HG03432 (cell line): ENCODE data around the gene CYYR1.

ENCODE experiments used
- ATAC-seq: cut with Tn5 transposase; IDR thresholded peaks from one replicate; pipeline ENCODE4 v1.9.1; 2021; ENCODE audit warnings: mild to moderate bottlenecking, moderate library complexity; ENCODE audit not compliant: unreplicated experiment

The CYYR1 gene

DNA sequence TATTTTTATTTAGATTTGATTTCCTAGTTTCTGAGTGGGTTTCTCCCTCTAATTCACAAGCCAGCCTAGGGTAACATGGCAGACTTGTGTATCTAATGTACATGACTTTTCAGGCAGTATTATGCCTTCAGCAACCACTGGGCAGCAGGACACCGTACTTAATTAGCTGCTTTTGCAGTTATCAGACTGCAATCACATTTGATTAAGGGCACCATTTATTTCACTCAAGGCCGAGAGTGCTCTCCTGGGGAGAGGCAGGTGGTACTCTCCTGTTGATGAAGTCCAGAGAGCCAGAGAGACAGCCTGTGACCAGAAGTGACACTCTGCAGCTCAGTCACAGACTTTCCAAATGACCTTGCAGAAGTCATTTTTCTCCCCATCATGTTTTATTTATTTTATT, 18.7 kb downstream of the CYYR1 start:
- no peak for ATAC-seq

DNA sequence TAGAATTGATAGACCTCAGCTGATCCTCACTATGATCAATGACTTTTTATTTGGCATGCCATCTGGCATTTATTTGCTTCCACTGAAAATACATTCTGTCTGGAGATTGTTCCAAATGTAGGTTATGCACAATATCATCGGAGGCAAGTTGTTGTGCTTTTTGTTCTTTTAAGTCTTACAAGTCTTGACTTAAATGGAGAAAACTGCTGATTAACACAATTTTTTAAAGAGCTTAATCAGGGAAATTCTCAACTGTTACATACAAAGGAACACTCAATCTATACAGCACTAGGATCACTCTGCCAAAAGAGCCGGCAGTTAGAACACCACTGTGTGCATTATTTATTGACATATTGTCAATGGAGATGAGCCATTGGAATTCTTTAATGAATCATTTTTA, 19.2 kb downstream of the CYYR1 start:
- no peak for ATAC-seq

- no peak for ATAC-seq
Observed at GRCh38 chr21:26550326-26550725, 22.8 kb downstream of the CYYR1 start.

- ATAC-seq, result no peak
Observed at GRCh38 chr21:26546446-26547097, 26.5 kb downstream of the CYYR1 start.

- no peak for ATAC-seq
Observed at GRCh38 chr21:26544201-26544775, 28.8 kb downstream of the CYYR1 start.

DNA sequence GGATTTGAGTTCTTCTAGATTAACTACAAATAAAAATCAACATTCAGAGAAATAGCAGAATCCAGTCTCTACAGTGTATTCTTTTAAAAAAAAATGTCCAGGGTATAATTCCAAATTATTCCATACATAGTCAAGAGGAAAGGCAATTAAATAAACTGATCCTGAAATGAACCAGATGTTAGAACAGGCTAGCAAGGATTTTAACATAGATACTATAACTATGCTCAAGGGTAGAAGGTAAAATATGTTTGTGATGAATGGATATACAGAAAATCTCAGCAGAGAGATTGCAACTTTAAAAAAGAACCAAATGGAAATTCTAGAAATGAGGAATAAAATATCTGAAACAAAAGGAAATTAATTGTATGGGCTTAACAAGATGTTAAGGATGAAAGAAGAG, 32.4 kb downstream of the CYYR1 start:
- no peak for ATAC-seq

GRCh38 chr21:26539566-26539965, 33.5 kb downstream of the CYYR1 start:
- no peak for ATAC-seq

- no peak for ATAC-seq
Observed at GRCh38 chr21:26534517-26534916, 38.6 kb downstream of the CYYR1 start.

- no peak for ATAC-seq
Observed at GRCh38 chr21:26532208-26532607, 40.9 kb downstream of the CYYR1 start.

DNA sequence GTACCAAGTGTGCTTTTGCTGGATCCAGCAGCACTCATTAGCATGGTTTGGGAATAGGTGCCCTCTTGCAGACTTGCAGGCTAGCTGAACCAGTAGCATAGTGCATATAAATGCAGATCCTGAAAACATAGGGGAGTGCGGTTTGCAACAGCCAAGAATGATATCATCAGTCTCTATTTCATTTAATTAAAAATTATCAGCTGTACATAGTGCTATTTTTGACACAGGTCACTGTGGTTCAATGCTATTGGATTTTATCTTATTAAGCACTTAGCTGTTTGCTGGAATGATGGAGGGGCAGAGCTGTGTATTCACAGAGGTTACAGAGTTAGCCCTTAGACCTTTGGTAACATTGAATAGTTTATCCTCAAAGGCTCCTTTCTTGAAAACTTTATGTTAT, 43.6 kb downstream of the CYYR1 start:
- no peak for ATAC-seq

- ATAC-seq, result no peak
Observed at GRCh38 chr21:26528882-26529281, 44.2 kb downstream of the CYYR1 start.

DNA sequence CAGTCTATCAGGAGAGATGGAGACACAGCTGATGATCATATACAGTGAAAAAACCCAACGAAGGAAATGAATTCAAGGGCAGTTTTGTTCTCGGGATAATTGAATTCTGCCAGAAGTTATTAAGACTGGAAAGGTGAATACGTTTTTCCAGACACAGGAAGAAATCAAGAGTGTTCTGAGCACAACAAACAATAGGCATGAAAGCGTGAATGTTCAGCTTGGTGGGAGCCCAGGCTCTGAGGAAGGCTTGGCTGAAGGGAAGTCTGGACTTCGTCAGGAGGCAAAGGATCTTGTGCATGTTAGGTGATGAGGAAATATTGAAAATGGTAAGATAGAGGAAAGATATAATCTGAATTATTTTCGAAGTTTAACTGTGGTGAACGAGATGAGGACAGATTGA, 50.4 kb downstream of the CYYR1 start:
- ATAC-seq, result no peak

DNA sequence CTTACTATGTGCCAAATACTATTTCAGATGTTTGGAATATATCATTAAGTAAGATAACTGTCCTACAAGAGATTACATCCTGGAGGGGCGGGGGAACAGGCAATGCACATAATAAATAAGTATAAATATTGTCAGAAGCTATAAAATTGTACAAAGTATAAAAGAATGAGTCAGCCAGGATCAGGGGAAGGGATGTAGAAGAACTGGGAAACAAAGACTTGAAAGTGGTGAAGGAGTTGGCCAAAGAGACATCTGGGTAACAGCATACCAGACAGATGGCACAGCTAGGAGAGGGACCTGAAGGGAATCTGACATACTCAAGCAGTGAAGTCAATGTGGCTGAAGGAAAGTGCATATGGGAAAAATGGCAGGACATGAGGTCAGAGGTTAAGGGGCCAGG, 53.9 kb downstream of the CYYR1 start:
- ATAC-seq, result no peak

DNA sequence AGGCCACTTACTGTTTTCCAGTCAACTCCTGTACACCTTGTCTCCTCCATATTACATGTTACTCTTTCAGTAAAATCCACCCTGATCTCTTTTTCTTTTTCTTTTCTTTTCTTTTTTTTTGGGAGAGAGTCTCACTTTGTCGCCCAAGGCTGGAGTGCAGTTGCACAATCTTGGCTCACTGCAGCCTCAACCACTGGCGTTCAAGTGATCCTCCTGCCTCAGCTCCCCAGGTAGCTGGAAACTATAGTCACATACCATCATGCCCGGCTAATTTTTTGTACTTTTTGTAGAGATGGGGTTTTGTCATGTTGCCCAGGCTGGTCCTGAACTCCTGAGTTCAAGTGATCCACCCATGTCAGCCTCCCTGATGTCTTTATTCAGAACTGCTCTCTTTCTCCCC, 57.8 kb downstream of the CYYR1 start:
- no peak for ATAC-seq

DNA sequence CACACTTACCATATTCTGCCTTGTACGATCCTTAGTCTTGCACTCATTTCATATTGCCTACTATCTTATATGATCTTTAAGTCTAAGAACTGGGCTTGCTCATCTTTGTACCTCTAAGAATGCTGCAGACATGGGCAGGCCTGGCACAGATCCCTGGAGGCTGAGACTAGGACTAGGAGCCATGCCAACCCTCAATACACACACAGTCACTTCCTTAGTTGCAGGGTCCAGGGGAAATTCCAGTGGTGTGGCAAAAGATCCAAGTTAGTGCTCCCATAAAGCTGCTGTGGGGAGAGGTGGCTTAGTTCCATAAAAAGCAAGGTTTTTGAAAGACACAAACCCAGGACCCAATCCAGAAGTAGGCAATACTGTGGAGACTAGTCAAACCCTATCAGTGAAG, 59.9 kb downstream of the CYYR1 start:
- ATAC-seq, result no peak

DNA sequence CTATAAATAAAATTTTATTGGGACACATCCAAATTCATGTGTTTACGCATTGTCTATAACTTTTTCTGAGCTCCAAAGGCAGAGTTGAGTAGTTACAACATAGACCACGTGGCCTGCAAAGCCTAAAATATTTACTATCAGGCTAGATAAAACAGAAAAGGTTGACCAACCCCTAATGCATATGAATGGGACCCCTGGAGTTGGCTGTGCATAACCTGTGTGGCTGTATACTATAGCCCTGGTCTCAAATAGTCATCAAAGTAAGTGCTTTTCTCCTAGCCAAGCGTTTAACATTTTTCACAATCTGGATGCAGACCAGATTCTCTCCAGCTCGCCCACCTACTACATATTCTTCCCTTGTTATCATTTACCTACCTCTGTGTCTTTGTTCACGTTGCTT, 60.4 kb downstream of the CYYR1 start:
- no peak for ATAC-seq

DNA sequence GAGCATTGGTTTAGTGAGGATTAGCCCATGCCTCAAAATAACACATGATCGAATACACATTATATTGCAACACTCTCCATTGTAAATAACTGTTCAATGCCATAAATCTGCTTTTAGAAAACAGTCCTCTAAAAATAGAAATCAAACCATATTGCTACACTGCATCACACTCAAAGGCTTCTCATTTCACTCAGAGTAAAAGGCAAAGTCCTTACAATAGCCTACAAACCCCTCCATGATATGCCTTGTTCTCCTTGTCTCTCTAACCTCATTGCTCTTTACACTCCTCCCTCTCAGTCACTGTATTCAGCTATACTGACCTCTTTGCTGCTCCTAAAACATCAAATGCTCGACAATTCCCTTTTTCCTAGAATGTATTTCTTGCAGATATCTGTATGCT, 64.2 kb downstream of the CYYR1 start:
- ATAC-seq, result no peak

DNA sequence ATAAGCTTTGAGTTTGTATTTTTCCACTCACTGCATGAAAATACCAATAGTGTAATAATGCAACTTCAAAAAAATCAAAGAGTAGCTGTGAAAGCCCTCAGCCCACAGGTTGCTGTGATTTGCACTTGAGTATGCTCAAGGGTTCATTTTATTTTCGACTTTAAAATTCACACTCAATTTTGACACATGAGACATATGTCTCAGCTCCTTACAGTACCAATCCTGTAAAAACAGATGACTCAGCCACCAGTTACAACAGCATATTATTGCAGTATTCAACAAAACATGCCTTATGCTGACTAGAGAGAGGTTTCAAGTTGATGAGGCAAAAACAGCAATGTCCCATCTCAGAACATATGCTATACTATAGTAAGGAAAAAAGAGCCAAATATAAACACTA, 66.1 kb downstream of the CYYR1 start:
- no peak for ATAC-seq

DNA sequence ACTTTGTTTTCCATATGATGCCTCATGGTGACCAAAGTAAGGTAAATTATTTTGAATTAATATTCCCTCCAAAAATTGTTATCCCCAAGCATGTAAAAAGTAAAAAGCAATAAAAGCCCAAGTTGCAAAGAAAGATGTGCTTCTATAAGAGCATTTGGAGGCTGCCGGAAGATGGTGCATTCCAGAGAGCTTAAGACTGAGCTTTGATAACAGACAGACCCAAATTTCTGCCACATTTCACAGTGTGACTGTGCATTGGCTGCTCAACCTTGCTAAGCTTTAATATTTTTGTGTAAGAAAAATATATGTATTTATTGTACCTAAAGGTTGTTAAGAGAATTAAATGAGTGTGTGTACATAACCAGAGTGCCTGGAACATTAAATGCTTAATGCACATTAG, 67.9 kb downstream of the CYYR1 start:
- no peak for ATAC-seq

GRCh38 chr21:26503414-26503813, 69.7 kb downstream of the CYYR1 start:
- ATAC-seq, result no peak

GRCh38 chr21:26501495-26502021, 71.5 kb downstream of the CYYR1 start:
- no peak for ATAC-seq

DNA sequence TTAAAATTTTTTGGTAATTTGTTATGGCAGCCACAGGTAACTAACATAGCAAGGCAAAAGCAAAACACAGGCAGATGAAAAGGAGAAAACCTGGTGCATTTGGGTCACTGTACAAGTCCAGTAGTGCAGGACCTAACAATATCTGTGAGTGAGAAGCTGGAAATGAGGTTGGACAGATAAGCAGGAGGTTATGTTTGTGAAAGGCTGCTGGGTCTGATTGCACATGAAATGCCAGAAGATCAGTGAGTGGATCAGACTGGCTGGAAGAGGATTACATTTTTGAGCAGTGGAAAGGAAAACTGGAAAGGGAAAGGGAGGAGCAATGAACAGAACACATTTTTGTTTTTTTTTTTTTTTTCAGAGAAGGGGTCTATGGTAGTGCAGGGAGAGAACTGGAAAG, 73.6 kb downstream of the CYYR1 start:
- no peak for ATAC-seq

DNA sequence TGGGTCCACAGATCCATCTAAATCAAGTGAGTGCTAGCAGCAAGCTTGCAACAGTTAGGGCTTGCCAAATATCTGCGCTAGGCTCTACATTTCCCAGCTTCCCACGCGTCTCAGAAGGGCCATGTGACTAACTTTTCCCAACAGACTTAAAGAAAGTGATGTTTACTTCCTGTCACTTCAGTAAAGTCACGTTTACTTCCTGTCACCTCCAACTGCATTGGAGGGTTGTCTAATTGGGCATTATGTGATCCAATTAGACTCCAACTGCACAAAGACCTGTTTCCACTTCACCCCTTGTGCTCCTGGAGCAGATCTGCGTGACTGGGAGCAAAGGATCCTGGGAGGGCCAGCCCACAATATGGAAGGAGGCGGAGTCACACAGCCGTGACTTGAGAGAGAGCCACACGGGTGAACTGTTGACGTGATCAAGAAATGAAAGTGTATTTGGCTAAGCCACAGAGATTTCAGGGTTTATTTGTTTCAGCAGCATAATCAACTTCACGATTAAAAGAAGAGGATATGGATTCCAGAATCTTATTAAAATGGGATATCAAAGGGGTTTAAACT, 77.7 kb downstream of the CYYR1 start:
- no peak for ATAC-seq
